ENCODE data around the gene SECISBP2.
A peak's percentile ranks its signal among the peaks of the same experiment; 100 is the strongest.

The SECISBP2 gene

GRCh38 chr9:89386206-89386605, 67.9 kb downstream of the SECISBP2 start:
- DNase-seq: no peak

GRCh38 chr9:89386797-89387196, 68.5 kb downstream of the SECISBP2 start:
- no peak for DNase-seq

GRCh38 chr9:89387197-89387849, 69.0 kb downstream of the SECISBP2 start:
- DNase-seq: no peak

- DNase-seq: no peak
Measured at GRCh38 chr9:89388084-89388867, 70.0 kb downstream of the SECISBP2 start.

GRCh38 chr9:89388868-89389177, 70.5 kb downstream of the SECISBP2 start:
- no peak for DNase-seq

GRCh38 chr9:89390068-89390555, 71.8 kb downstream of the SECISBP2 start:
- no peak for DNase-seq

GRCh38 chr9:89390578-89391116, 72.3 kb downstream of the SECISBP2 start:
- DNase-seq: no peak

GRCh38 chr9:89391585-89391984, 73.3 kb downstream of the SECISBP2 start:
- DNase-seq: no peak

GRCh38 chr9:89394412-89394811, 76.1 kb downstream of the SECISBP2 start:
- no peak for DNase-seq

GRCh38 chr9:89395931-89396710, 77.8 kb downstream of the SECISBP2 start:
- no peak for DNase-seq

GRCh38 chr9:89397471-89397870, 79.2 kb downstream of the SECISBP2 start:
- no peak for DNase-seq

- no peak for DNase-seq
Measured at GRCh38 chr9:89398621-89399020, 80.3 kb downstream of the SECISBP2 start.

- no peak for DNase-seq
Measured at GRCh38 chr9:89400403-89401116, 82.3 kb downstream of the SECISBP2 start.

- DNase-seq: no peak
Measured at GRCh38 chr9:89402695-89403427, 84.6 kb downstream of the SECISBP2 start.

- DNase-seq: no peak
Measured at GRCh38 chr9:89404074-89404473, 85.8 kb downstream of the SECISBP2 start.

- no peak for DNase-seq
Measured at GRCh38 chr9:89405826-89406225, 87.5 kb downstream of the SECISBP2 start.

- no peak for DNase-seq
Measured at GRCh38 chr9:89407070-89407469, 88.8 kb downstream of the SECISBP2 start.

- DNase-seq: peak; percentile 87
Measured at GRCh38 chr9:89408628-89409101, 90.4 kb downstream of the SECISBP2 start.
